ENCODE data around the gene MAP2. TPM values are rescaled to one million over a fixed set of nuclear protein-coding genes. Genes with fewer than 3 reads are reported as not detected.

MAP2 gene
- total and polyA plus RNA-seq, 2 of the 13 experiments (the other 11 are each of a cell fraction or from before 2014, with no cell fraction given): 0.08 TPM; not detected in 1

- Histone ChIP-seq H3K4me2 (ENCODE audit: low read depth, low read length) (no peak overlapping the region), H4K20me1 (ENCODE audit: insufficient read depth, low read length) (no peaks in the 10 kb centered on the region), H3K36me3 (replicated peaks in 1 of 2; ENCODE audit: control insufficient read depth in 1 of 2, insufficient read depth in 2 of 2, low read length in 2 of 2) (no peaks in the 10 kb centered on the region), H3K4me3 (replicated peaks in 1 of 3; ENCODE audit: insufficient read depth in 1 of 3, low read depth in 2 of 3, low read length in 3 of 3) (no peak overlapping the region), H2AFZ (ENCODE audit: low read length) (no peak overlapping the region), H3K4me1 (ENCODE audit: insufficient read depth, low read length) (no peaks in the 10 kb centered on the region), H3K9me3 (ENCODE audit: low read length) (no peaks in the 10 kb centered on the region), H3K27ac (ENCODE audit: extremely low read length, insufficient read depth, low read length) (no peak overlapping the region), H3K79me2 (ENCODE audit: insufficient read depth, low read length) (no peaks in the 10 kb centered on the region), H3K27me3 (ENCODE audit: control insufficient read depth in 1 of 2, insufficient read depth in 2 of 2, low read length in 2 of 2) (no peaks in the 10 kb centered on the region), H3K9ac (ENCODE audit: insufficient read depth, low read depth, low read length) (no peak overlapping the region)
- intact Hi-C loops (cut with micrococcal nuclease; ENCODE audit: unreplicated experiment) (no loop called here), in situ Hi-C loops (cut with HindIII; ENCODE audit: extremely low pct_ligation_motif_present, low pct_unique_long_range_greater_than_20kb) (no loop called here)
- no TSS peak for BruUV-seq (replicated peaks)
- 4% methylated on average over 3 of the region's 3 CpGs for WGBS (ENCODE audit: low lambda C conversion rate)
- ATAC-seq: no peak
- DNase-seq (ENCODE audit: low spot score): no peak
- ChIA-PET CTCF (ENCODE audit: low intra/inter-chr PET ratio, low total read pairs) (no interaction called here), POLR2A (no interaction called here)
- FAIRE-seq: no peak
- TF ChIP-seq ZNF235 (CRISPR knock-in tag; IDR thresholded peaks at IDR 0.05; ENCODE audit: borderline replicate concordance): no peak
- TF ChIP-seq CREBL2 (CRISPR knock-in tag; IDR thresholded peaks at IDR 0.05; ENCODE audit: borderline replicate concordance): no peak
- no peak for TF ChIP-seq CREB3 (CRISPR knock-in tag; IDR thresholded peaks at IDR 0.05)
- no peak for TF ChIP-seq FOSL1 (CRISPR knock-in tag; IDR thresholded peaks at IDR 0.05; ENCODE audit: borderline replicate concordance)
- no peak for TF ChIP-seq ZBTB21 (CRISPR knock-in tag; IDR thresholded peaks at IDR 0.05)
- TF ChIP-seq ZNF704 (CRISPR knock-in tag; IDR thresholded peaks at IDR 0.05; ENCODE audit: borderline replicate concordance): no peak
- TF ChIP-seq ZZZ3 (CRISPR knock-in tag; IDR thresholded peaks at IDR 0.05; ENCODE audit: borderline replicate concordance): no peak
- TF ChIP-seq NFE2L2 (IDR thresholded peaks at IDR 0.05; ENCODE audit: low read length): no peak
- no peak for TF ChIP-seq ZNF296 (CRISPR knock-in tag; conservative IDR thresholded peaks at IDR 0.05)
Observed at GRCh38 chr2:209734805-209735204, 311.0 kb downstream of the MAP2 start.

Data from HepG2 (cell line).